Upper lobe of right lung (tissue), 1 donor: ENCODE results near the gene SPPL2C. TPM values are rescaled to one million over a fixed set of nuclear protein-coding genes. Genes with fewer than 3 reads are reported as not detected.

Source experiments
- ATAC-seq: fragments of 200-7000 bp; cut with Tn5 transposase; one replicate; pipeline ENCODE4 v1.9.1; 2020; ENCODE audit warnings: mild to moderate bottlenecking, moderate library complexity
- DNase-seq: peaks from one replicate; pipeline ENCODE4 v3.0.0-alpha.2; 2020
- H3K27ac ChIP-seq: fragments of 200-600 bp; one replicate; pipeline ENCODE4 v1.8.0; 2022
- H3K27me3 ChIP-seq: fragments of 200-600 bp; one replicate; pipeline ENCODE4 v1.8.0; 2022; ENCODE audit warnings: mild to moderate bottlenecking
- H3K36me3 ChIP-seq: fragments of 200-600 bp; one replicate; pipeline ENCODE4 v1.8.0; 2022
- H3K4me1 ChIP-seq: fragments of 200-600 bp; one replicate; pipeline ENCODE4 v1.8.0; 2022
- H3K4me3 ChIP-seq: fragments of 200-600 bp; one replicate; pipeline ENCODE4 v1.8.0; 2022; ENCODE audit warnings: mild to moderate bottlenecking
- H3K9me3 ChIP-seq: fragments of 200-600 bp; one replicate; pipeline ENCODE4 v1.8.0; 2022
- CTCF ChIP-seq: fragments of 200-600 bp; IDR thresholded peaks from one replicate; pipeline ENCODE4 v1.8.0; 2022; ENCODE audit warnings: antibody characterized with exemption
- intact Hi-C: fragments of 100-400 bp; cut with DNase I; formaldehyde crosslinking; loops from one replicate; pipeline ENCODE4 v1.11.0; 2022
- total RNA-seq: library from RNA; stranded (reverse); fragmentation: NEBNext Ultra II Directional; extraction: Animal tissue kit (Norgen Biotek cat#: 25700); gene quantifications from one replicate; pipeline ENCODE4 v1.2.1, GENCODE V29; 2021
- donor health status: DM: no; HTN: yes; CAD: no; lungs with severe emphysema.

The SPPL2C gene
- total RNA-seq, 1 donor from 2014 or later, result not detected

DNA sequence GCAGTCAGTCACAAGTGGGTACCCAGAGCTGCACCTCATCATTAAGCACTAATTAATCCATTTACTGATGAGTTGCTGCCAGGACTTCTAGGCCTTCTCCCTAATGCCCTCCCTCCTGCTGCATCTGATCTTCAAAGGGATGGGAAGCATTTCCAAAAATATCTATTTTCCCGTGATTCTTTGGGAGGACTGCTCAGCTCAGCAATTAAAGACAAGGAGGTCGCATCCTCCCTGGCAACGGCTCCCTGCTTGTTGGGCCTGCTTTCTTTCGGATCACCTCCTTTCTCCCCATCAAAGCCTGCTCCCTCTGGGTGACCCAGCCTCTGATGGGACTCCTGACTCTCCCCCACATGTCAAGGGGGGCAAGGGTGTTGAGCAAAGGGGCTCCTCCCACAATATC lies 26.0 kb upstream of the SPPL2C start:
- no peaks in the 10 kb centered on the region for H3K9me3 ChIP-seq
- no peak overlapping the region for H3K27ac ChIP-seq
- peaks cover 6% of the 10 kb centered on the region for H3K27me3 ChIP-seq
- H3K36me3 ChIP-seq, result no peaks in the 10 kb centered on the region
- no peak overlapping the region for H3K4me3 ChIP-seq
- intact Hi-C loops, result no loop called here
- ATAC-seq (no peak), DNase-seq (no peak)
- TF ChIP-seq CTCF, result no peak
- no peaks in the 10 kb centered on the region for H3K4me1 ChIP-seq

DNA sequence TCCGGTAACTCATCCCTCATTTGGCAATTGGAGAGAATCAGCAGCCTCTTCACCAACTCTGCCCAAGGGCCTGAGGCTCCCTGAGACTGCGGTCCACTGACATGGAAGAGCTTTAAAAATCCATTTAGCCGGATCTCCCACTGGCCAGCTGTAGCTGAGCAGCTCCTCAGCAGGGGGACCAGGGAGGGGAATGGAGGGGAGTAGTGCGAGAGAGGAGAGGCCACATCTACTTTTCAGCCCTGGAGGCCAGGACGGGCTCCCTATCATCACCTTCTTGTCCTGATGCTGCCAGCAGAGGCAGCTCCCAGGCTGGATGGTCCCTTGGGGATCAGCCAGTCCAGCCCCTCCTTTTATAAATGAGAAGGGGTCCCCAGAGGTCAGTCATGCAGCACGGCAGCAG lies 25.0 kb upstream of the SPPL2C start:
- no peaks in the 10 kb centered on the region for H3K9me3 ChIP-seq
- peaks cover 6% of the 10 kb centered on the region for H3K27me3 ChIP-seq
- no peaks in the 10 kb centered on the region for H3K4me1 ChIP-seq
- intact Hi-C loops, result no loop called here
- H3K4me3 ChIP-seq, result no peak overlapping the region
- no peak for TF ChIP-seq CTCF
- no peak overlapping the region for H3K27ac ChIP-seq
- no peaks in the 10 kb centered on the region for H3K36me3 ChIP-seq
- no peak for ATAC-seq
- no peak for DNase-seq

GRCh38 chr17:45820052-45820780 lies 24.5 kb upstream of the SPPL2C start:
- Histone ChIP-seq H3K9me3 (no peaks in the 10 kb centered on the region), H3K4me3 (no peak overlapping the region), H3K27ac (no peak overlapping the region), H3K27me3 (peaks cover 6% of the 10 kb centered on the region), H3K36me3 (no peaks in the 10 kb centered on the region), H3K4me1 (no peaks in the 10 kb centered on the region)
- ATAC-seq, result no peak
- no peak for DNase-seq
- TF ChIP-seq CTCF, result no peak
- intact Hi-C loops, result no loop called here

DNA sequence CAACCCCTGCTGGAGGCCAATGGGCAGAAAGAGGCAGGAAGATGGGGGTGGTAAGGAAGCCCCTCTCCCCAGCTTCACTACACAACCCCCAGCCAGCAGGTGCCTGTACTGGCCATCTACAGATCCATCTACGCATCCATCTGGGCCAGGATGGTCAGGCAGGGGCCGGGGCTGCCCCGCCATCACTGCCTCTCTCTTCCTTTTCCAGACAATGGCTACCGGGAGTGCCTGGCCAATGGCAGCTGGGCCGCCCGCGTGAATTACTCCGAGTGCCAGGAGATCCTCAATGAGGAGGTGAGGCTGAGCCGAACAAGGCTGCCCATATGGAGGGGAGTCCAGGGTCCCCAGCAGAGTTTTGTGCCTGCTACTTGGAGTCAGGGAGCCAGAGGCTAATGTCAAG lies 23.5 kb upstream of the SPPL2C start:
- no peak for TF ChIP-seq CTCF
- DNase-seq (no peak), ATAC-seq (no peak)
- peaks cover 6% of the 10 kb centered on the region for H3K27me3 ChIP-seq
- H3K27ac ChIP-seq, result no peak overlapping the region
- intact Hi-C loops, result no loop called here
- no peaks in the 10 kb centered on the region for H3K36me3 ChIP-seq
- H3K4me3 ChIP-seq, result no peak overlapping the region
- no peaks in the 10 kb centered on the region for H3K9me3 ChIP-seq
- H3K4me1 ChIP-seq, result no peaks in the 10 kb centered on the region

- DNase-seq (no peak), ATAC-seq (no peak)
- no peak for TF ChIP-seq CTCF
- no peaks in the 10 kb centered on the region for H3K9me3 ChIP-seq
- intact Hi-C loops, result no loop called here
- H3K36me3 ChIP-seq, result no peaks in the 10 kb centered on the region
- no peak overlapping the region for H3K27ac ChIP-seq
- peaks cover 6% of the 10 kb centered on the region for H3K27me3 ChIP-seq
- no peaks in the 10 kb centered on the region for H3K4me1 ChIP-seq
- no peak overlapping the region for H3K4me3 ChIP-seq
Observed at GRCh38 chr17:45823598-45823997, 21.1 kb upstream of the SPPL2C start.

DNA sequence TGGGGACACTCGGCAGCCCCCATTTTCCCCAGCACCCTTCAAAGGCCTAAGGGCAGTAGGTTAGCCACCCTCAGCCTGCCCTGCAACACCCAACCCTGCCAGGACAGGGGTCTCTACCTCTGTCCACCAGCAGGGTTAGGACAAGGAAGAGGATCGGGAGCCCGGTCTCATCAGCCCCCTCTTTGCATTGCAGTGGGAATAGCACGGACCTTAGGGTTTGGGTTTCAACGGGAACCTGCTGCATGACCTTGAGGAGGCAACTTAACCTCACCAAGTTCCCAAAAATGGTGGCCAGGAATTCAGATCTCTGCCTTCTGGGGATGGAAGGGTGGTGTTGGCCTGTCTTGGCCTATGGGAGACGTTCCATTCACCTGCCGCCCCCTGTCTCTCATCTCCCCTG lies 20.2 kb upstream of the SPPL2C start:
- Histone ChIP-seq H3K36me3 (no peaks in the 10 kb centered on the region), H3K27me3 (peaks cover 7% of the 10 kb centered on the region), H3K4me1 (no peaks in the 10 kb centered on the region), H3K27ac (no peak overlapping the region), H3K9me3 (no peaks in the 10 kb centered on the region), H3K4me3 (no peak overlapping the region)
- intact Hi-C loops, result no loop called here
- DNase-seq (no peak), ATAC-seq (no peak)
- no peak for TF ChIP-seq CTCF
